Adipocyte (in vitro differentiated cells): ENCODE data around the gene VAMP3.

Experiments used
- DNase-seq: peaks from one replicate; pipeline ENCODE4 v3.0.0-alpha.2; 2015; ENCODE audit warnings: low read depth
- H3K27me3 ChIP-seq: replicated peaks from 2 replicates; pipeline ENCODE4 v1.7.0; 2013; ENCODE audit warnings: mild to moderate bottlenecking, low read length, moderate library complexity; ENCODE audit not compliant: control insufficient read depth, insufficient read depth
- H3K36me3 ChIP-seq: 2 replicates; pipeline ENCODE4 v1.7.0; 2013; ENCODE audit warnings: low read length, mild to moderate bottlenecking, moderate library complexity; ENCODE audit not compliant: control insufficient read depth, insufficient read depth, severe bottlenecking
- H3K4me1 ChIP-seq: 2 replicates; pipeline ENCODE4 v1.7.0; 2013; ENCODE audit warnings: mild to moderate bottlenecking, low read length, moderate library complexity; ENCODE audit not compliant: control insufficient read depth, insufficient read depth
- H3K4me3 ChIP-seq: 2 replicates; pipeline ENCODE4 v1.7.0; 2013; ENCODE audit warnings: mild to moderate bottlenecking, low read length, moderate library complexity
- H3K9ac ChIP-seq: 2 replicates; pipeline ENCODE4 v1.7.0; 2013; ENCODE audit warnings: mild to moderate bottlenecking, low read length, moderate library complexity
- H3K9me3 ChIP-seq: 2 replicates; pipeline ENCODE4 v1.7.0; 2013; ENCODE audit warnings: mild to moderate bottlenecking, low read length, moderate library complexity; ENCODE audit not compliant: control insufficient read depth

The VAMP3 gene

DNA sequence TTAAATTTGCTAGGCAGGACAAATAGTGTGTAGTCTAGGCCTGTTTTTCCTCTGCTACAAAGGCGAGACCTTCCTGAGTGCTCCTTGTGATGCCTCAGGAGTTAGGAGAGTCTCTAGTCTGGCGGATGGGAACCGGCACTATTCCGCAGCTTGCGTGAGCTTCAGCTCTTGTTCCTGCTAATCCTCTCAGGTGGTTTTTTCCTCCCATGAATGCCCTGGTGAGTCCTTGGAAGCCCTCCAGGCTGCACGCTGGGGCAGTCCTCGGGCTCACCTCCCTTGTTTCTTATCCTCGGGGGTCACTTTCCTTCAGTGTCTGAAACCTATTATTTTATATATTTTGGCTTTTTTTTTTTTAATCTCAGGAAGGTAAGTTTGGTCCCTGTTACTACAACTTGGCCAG, 53.6 kb downstream of the VAMP3 start:
- Histone ChIP-seq H3K4me1 (no peaks in the 10 kb centered on the region), H3K4me3 (no peak overlapping the region), H3K9me3 (no peaks in the 10 kb centered on the region), H3K9ac (no peak overlapping the region), H3K27me3 (no peaks in the 10 kb centered on the region), H3K36me3 (peaks cover 73% of the 10 kb centered on the region)
- no peak for DNase-seq

DNA sequence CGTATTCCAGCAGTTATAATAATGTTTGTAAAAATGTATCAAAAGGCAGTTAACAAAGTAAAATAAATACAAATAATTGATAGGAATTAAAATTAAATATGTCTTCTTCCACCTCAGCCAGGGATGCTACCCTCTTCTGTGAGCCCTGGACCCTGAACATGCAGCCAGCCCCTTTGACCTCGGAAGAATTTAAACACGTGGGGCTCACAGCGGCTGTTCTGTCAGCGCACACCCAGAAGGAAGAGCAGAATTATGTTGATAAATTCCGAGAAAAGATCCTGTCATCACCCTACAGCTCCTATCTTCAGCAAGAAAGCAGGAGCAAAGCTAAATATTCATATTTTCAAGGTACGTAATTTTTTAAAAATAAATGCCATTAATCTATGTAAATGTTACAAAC, 55.3 kb downstream of the VAMP3 start:
- Histone ChIP-seq H3K27me3 (no peaks in the 10 kb centered on the region), H3K36me3 (peaks cover 70% of the 10 kb centered on the region), H3K9ac (no peak overlapping the region), H3K9me3 (no peaks in the 10 kb centered on the region), H3K4me1 (no peaks in the 10 kb centered on the region), H3K4me3 (no peak overlapping the region)
- DNase-seq = no peak

- Histone ChIP-seq H3K9ac (no peak overlapping the region), H3K27me3 (no peaks in the 10 kb centered on the region), H3K36me3 (peaks cover 68% of the 10 kb centered on the region), H3K4me1 (no peaks in the 10 kb centered on the region), H3K9me3 (no peaks in the 10 kb centered on the region), H3K4me3 (no peak overlapping the region)
- no peak for DNase-seq
Measured at GRCh38 chr1:7827126-7827955, 56.2 kb downstream of the VAMP3 start.
